ENCODE results near the gene C2orf92.

GRCh38 chr2:97695744-97696143 is 26.2 kb downstream of the C2orf92 start:
- no peak for TF ChIP-seq CTCF (IDR thresholded peaks at IDR 0.05; ENCODE audit: low read length)
- no peak for TF ChIP-seq EZH2 (IDR thresholded peaks at IDR 0.05; ENCODE audit: borderline replicate concordance, low read length)
